BLaER1 treated with 17β-estradiol and CSF1 and Interleukin-3, amounts not matched to agents 10 nM and 100 nM (cell line): ENCODE measurements around the gene BMPER.

ENCODE experiments used
- H3K27ac ChIP-seq, 11 experiments: shearing (Covaris generic); formaldehyde crosslinking; 2 replicates each; pipeline ENCODE4 v1.8.1; 2022
- H3K27me3 ChIP-seq, 11 experiments: shearing (Covaris generic); formaldehyde crosslinking; 2 replicates each; pipeline ENCODE4 v1.8.1; 2022
- H3K36me3 ChIP-seq, 11 experiments: shearing (Covaris generic); formaldehyde crosslinking; 2 replicates each; pipeline ENCODE4 v1.8.1; 2022
- H3K4me1 ChIP-seq, 10 experiments: shearing (Covaris generic); formaldehyde crosslinking; 2 replicates each; pipeline ENCODE4 v1.8.1; 2022
- H3K4me2 ChIP-seq, 11 experiments: shearing (Covaris generic); formaldehyde crosslinking; 2 replicates each; pipeline ENCODE4 v1.8.1; 2022
- H3K4me3 ChIP-seq, 10 experiments: shearing (Covaris generic); formaldehyde crosslinking; 2 replicates each; pipeline ENCODE4 v1.8.1; 2022
- H3K9ac ChIP-seq, 11 experiments: shearing (Covaris generic); formaldehyde crosslinking; 2 replicates each; pipeline ENCODE4 v1.8.1; 2022
- H3K9me3 ChIP-seq, 11 experiments: shearing (Covaris generic); formaldehyde crosslinking; replicated peaks in 1 of 11; 2 replicates each; pipeline ENCODE4 v1.8.1; 2022
- H4K20me1 ChIP-seq, 11 experiments: shearing (Covaris generic); formaldehyde crosslinking; 2 replicates each; pipeline ENCODE4 v1.8.1; 2022
- Cebpa-rat ChIP-seq, 11 experiments: shearing (Covaris generic); IDR thresholded peaks; 2 replicates each; pipeline ENCODE4 v1.8.1; 2022

BMPER gene

GRCh38 chr7:33941418-33941817 lies 36.1 kb downstream of the BMPER start:
- no peak for TF ChIP-seq Cebpa-rat (IDR thresholded peaks at IDR 0.05)
- no peaks in the 10 kb centered on the region; a peak in 1 of 22 replicates for H4K20me1 ChIP-seq
- no peaks in the 10 kb centered on the region for H3K36me3 ChIP-seq
- no peaks in the 10 kb centered on the region for H3K27me3 ChIP-seq
- H3K4me2 ChIP-seq, result no peak overlapping the region
- no peak overlapping the region for H3K9ac ChIP-seq
- H3K4me1 ChIP-seq, result peaks cover 0 to 7% (median 6%) of the 10 kb centered on the region in 10 experiments; a peak in 8 of 20 replicates
- no peaks in the 10 kb centered on the region for H3K9me3 ChIP-seq
- H3K27ac ChIP-seq, result no peak overlapping the region
- no peak overlapping the region for H3K4me3 ChIP-seq

GRCh38 chr7:33946094-33946699 lies 40.9 kb downstream of the BMPER start:
- Histone ChIP-seq H3K4me2 (no peak overlapping the region), H3K36me3 (no peaks in the 10 kb centered on the region), H3K27ac (no peak overlapping the region), H4K20me1 (no peaks in the 10 kb centered on the region), H3K4me1 (no peaks in the 10 kb centered on the region), H3K9ac (no peak overlapping the region), H3K27me3 (no peaks in the 10 kb centered on the region), H3K9me3 (peaks cover 0 to 12% (median 0%) of the 10 kb centered on the region in 11 experiments; a peak in 8 of 22 replicates), H3K4me3 (no peak overlapping the region)
- no peak for TF ChIP-seq Cebpa-rat (IDR thresholded peaks at IDR 0.05)

GRCh38 chr7:33950047-33950714 lies 44.8 kb downstream of the BMPER start:
- H3K4me2 ChIP-seq, result no peak overlapping the region
- H3K4me3 ChIP-seq, result no peak overlapping the region
- H3K9ac ChIP-seq, result no peak overlapping the region
- no peaks in the 10 kb centered on the region for H3K27me3 ChIP-seq
- H3K4me1 ChIP-seq, result no peaks in the 10 kb centered on the region
- no peaks in the 10 kb centered on the region for H4K20me1 ChIP-seq
- H3K9me3 ChIP-seq, result peaks cover 0 to 12% (median 0%) of the 10 kb centered on the region in 11 experiments; a peak in 8 of 22 replicates
- H3K36me3 ChIP-seq, result no peaks in the 10 kb centered on the region
- H3K27ac ChIP-seq, result no peak overlapping the region
- TF ChIP-seq Cebpa-rat (IDR thresholded peaks at IDR 0.05), result no peak

- H3K27me3 ChIP-seq, result no peaks in the 10 kb centered on the region
- H3K4me2 ChIP-seq, result no peak overlapping the region
- H3K9ac ChIP-seq, result no peak overlapping the region
- H3K4me3 ChIP-seq, result no peak overlapping the region
- H3K4me1 ChIP-seq, result no peaks in the 10 kb centered on the region
- H3K27ac ChIP-seq, result no peak overlapping the region
- H4K20me1 ChIP-seq, result no peaks in the 10 kb centered on the region
- H3K9me3 ChIP-seq, result peaks cover 0 to 12% (median 0%) of the 10 kb centered on the region in 11 experiments; a peak in 8 of 22 replicates
- H3K36me3 ChIP-seq, result no peaks in the 10 kb centered on the region
- TF ChIP-seq Cebpa-rat (IDR thresholded peaks at IDR 0.05), result no peak
Observed at GRCh38 chr7:33952824-33953223, 47.5 kb downstream of the BMPER start.

- no peaks in the 10 kb centered on the region for H4K20me1 ChIP-seq
- H3K9ac ChIP-seq, result no peak overlapping the region
- H3K4me3 ChIP-seq, result no peak overlapping the region
- no peak overlapping the region for H3K27ac ChIP-seq
- H3K4me2 ChIP-seq, result no peak overlapping the region
- H3K27me3 ChIP-seq, result no peaks in the 10 kb centered on the region
- no peak for TF ChIP-seq Cebpa-rat (IDR thresholded peaks at IDR 0.05)
- no peaks in the 10 kb centered on the region for H3K36me3 ChIP-seq
- no peaks in the 10 kb centered on the region for H3K4me1 ChIP-seq
- no peaks in the 10 kb centered on the region for H3K9me3 ChIP-seq
Observed at GRCh38 chr7:33958104-33958503, 52.8 kb downstream of the BMPER start.

GRCh38 chr7:33959676-33960075 lies 54.3 kb downstream of the BMPER start:
- Histone ChIP-seq H3K4me2 (no peak overlapping the region), H3K36me3 (no peaks in the 10 kb centered on the region), H3K27ac (no peak overlapping the region), H3K9ac (no peak overlapping the region), H4K20me1 (no peaks in the 10 kb centered on the region), H3K27me3 (no peaks in the 10 kb centered on the region), H3K9me3 (no peaks in the 10 kb centered on the region), H3K4me3 (no peak overlapping the region), H3K4me1 (no peaks in the 10 kb centered on the region)
- TF ChIP-seq Cebpa-rat (IDR thresholded peaks at IDR 0.05), result no peak

- Histone ChIP-seq H3K27me3 (no peaks in the 10 kb centered on the region), H3K9me3 (no peaks in the 10 kb centered on the region), H3K27ac (no peak overlapping the region), H3K4me3 (no peak overlapping the region), H3K4me1 (no peaks in the 10 kb centered on the region), H3K9ac (no peak overlapping the region), H3K36me3 (no peaks in the 10 kb centered on the region), H4K20me1 (no peaks in the 10 kb centered on the region), H3K4me2 (no peak overlapping the region)
- TF ChIP-seq Cebpa-rat (IDR thresholded peaks at IDR 0.05), result no peak
Observed at GRCh38 chr7:33961948-33962347, 56.6 kb downstream of the BMPER start.

- Histone ChIP-seq H3K4me2 (no peak overlapping the region), H3K4me1 (no peaks in the 10 kb centered on the region), H3K27ac (no peak overlapping the region), H3K9ac (no peak overlapping the region), H4K20me1 (no peaks in the 10 kb centered on the region), H3K36me3 (no peaks in the 10 kb centered on the region), H3K4me3 (no peak overlapping the region), H3K27me3 (no peaks in the 10 kb centered on the region), H3K9me3 (no peaks in the 10 kb centered on the region)
- no peak for TF ChIP-seq Cebpa-rat (IDR thresholded peaks at IDR 0.05)
Observed at GRCh38 chr7:33964417-33965182, 59.3 kb downstream of the BMPER start.

- Histone ChIP-seq H3K36me3 (no peaks in the 10 kb centered on the region), H4K20me1 (no peaks in the 10 kb centered on the region), H3K9me3 (no peaks in the 10 kb centered on the region), H3K27me3 (no peaks in the 10 kb centered on the region), H3K9ac (no peak overlapping the region), H3K4me1 (no peaks in the 10 kb centered on the region), H3K4me2 (no peak overlapping the region), H3K4me3 (no peak overlapping the region), H3K27ac (no peak overlapping the region)
- TF ChIP-seq Cebpa-rat (IDR thresholded peaks at IDR 0.05), result no peak
Observed at GRCh38 chr7:33965183-33965744, 59.9 kb downstream of the BMPER start.
